ENCODE measurements around the gene CHST11. TPM values are rescaled to one million over a fixed set of nuclear protein-coding genes. Genes with fewer than 3 reads are reported as not detected.

Gene CHST11
- total RNA-seq, 4 donors from 2014 or later, result 2.1 to 7.3 (median 4.9) TPM

DNA sequence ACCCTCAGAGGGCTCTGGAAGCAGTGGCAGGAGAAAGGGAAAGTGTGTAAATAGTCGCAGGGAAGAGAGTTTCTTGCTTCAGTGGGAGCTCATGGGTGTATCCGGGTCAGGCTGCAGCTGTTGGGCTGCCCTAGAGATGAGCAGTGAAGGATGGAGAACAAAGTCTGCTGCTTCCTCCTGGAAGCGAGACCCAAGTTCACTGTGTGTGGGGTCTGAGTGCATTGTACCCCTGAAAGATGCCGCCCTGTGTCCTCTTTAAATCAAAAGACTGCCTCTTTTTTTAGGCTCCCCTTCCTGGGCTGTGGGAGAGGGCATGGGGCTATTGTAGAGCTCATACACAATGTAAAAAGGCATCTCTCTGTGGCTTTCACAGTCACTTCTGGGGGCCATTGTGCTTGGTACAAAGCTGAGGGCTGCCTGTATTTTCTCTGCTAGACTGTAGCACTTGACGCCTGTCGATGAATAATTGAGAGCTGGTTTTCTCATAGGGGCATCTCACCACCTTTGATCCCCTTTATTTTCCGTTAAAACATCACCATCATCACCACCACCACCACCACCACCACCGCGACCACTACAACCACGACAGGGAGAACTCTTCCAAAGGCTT is 16.7 kb downstream of the CHST11 start:
- TF ChIP-seq CTCF (IDR thresholded peaks at IDR 0.05), result no peak
- TF ChIP-seq POLR2A (IDR thresholded peaks at IDR 0.05), result no peak
- H3K4me3 ChIP-seq (ENCODE audit: low read depth, poor library complexity, severe bottlenecking), result no peak overlapping the region
- no peak for DNase-seq (ENCODE audit: low spot score in 2 of 2)

DNA sequence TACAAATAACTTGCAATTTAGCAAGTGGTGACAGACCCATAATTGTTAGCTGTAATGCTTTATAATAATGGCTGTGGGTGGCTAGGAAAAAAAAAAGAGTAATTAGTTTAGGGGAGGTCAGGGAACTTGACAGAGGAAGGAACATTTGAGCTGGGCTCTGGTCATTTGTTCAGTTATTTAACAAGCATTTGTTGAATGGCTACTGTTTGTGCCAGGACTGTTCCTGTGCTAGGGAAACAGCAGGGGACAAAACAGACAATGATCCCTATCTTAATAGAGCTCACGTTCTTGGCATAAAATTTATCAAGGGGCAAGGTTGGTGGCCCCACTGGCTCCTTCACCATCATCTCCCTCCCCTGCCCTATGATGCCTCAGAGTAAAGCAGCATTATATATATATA is 18.5 kb downstream of the CHST11 start:
- WGBS, 2 donors, result 38 to 63% methylated on average over 1 of the region's 1 CpG
- intact Hi-C loops (cut with DNase I; ENCODE audit: low total_unique reads), result no loop called here
- TF ChIP-seq POLR2A (IDR thresholded peaks at IDR 0.05), result no peak
- TF ChIP-seq CTCF (IDR thresholded peaks at IDR 0.05), result no peak
- DNase-seq (ENCODE audit: low spot score in 2 of 2), result no peak
- no peak overlapping the region for H3K4me3 ChIP-seq (ENCODE audit: low read depth, poor library complexity, severe bottlenecking)

More for the DNA sequence above, 16.7 kb downstream of the CHST11 start:
- 74 to 82% methylated on average over 10 of the region's 10 CpGs for WGBS, 2 donors
- intact Hi-C loops (cut with DNase I; ENCODE audit: low total_unique reads), result no loop called here

DNA sequence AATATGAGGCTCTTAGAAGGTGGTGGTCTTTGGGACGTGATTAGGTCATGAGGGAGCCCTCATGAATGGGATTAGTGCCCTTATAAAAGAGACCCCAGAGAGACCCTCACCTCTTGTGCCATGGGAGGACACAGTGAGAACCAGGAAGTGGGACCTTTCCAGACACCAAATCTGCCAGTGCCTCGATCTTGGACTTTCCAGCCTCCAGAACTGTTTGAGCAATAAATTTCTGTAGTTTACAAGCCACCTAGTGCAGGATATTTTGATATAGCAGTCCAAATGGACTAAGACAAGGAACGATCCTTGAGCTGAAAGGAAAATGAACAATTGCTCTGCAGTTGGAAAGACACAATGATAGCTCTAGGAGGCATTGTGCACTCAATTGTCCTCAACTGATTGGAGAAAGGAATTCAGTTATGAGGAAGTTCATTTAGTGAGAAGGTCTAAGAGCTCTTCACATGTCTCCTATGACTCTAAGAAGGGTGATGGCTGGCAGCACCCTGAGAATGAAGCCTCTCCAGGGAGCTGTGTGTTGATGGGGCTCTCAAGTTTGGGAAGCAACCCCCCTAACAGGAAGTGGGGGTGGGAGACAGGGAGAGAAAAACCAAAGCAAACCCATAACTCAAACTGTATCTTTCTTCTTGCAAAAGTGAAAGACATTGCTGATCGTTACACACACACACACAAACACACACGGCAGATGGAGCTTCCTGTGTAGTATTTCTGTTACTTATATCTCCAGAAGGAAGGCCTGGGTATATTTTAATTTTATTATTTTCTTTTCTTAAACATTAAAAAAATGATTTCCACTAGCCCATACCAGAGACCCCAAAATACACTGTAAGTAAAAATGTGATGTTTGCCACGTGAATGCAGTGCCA is 21.0 kb downstream of the CHST11 start:
- no peak overlapping the region for H3K4me3 ChIP-seq (ENCODE audit: low read depth, poor library complexity, severe bottlenecking)
- DNase-seq (ENCODE audit: low spot score in 2 of 2), result no peak
- WGBS, 2 donors, result 83 to 87% methylated on average over 6 of the region's 6 CpGs
- intact Hi-C loops (cut with DNase I; ENCODE audit: low total_unique reads), result no loop called here
- TF ChIP-seq CTCF (IDR thresholded peaks at IDR 0.05), result no peak
- TF ChIP-seq POLR2A (IDR thresholded peaks at IDR 0.05), result no peak

- DNase-seq (ENCODE audit: low spot score in 2 of 2), result no peak
- TF ChIP-seq POLR2A (IDR thresholded peaks at IDR 0.05) (no peak), CTCF (IDR thresholded peaks at IDR 0.05) (no peak)
- no peak overlapping the region for H3K4me3 ChIP-seq (ENCODE audit: low read depth, poor library complexity, severe bottlenecking)
- intact Hi-C loops (cut with DNase I; ENCODE audit: low total_unique reads), result no loop called here
- 72 to 77% methylated on average over 8 of the region's 8 CpGs for WGBS, 2 donors
Observed at GRCh38 chr12:104478396-104479122, 21.8 kb downstream of the CHST11 start.

GRCh38 chr12:104479123-104479662 is 22.4 kb downstream of the CHST11 start:
- 89 to 93% methylated on average over 3 of the region's 3 CpGs for WGBS, 2 donors
- no peak overlapping the region for H3K4me3 ChIP-seq (ENCODE audit: low read depth, poor library complexity, severe bottlenecking)
- no peak for TF ChIP-seq POLR2A (IDR thresholded peaks at IDR 0.05)
- TF ChIP-seq CTCF (IDR thresholded peaks at IDR 0.05), result no peak
- intact Hi-C loops (cut with DNase I; ENCODE audit: low total_unique reads), result no loop called here
- DNase-seq (ENCODE audit: low spot score in 2 of 2), result no peak
